ENCODE results near the gene UBXN10. TPM values are rescaled to one million over a fixed set of nuclear protein-coding genes. Genes with fewer than 3 reads are reported as not detected.

UBXN10 gene
- total and polyA plus RNA-seq, 2 of the 8 experiments (the other 6 are each of a cell fraction or from before 2014, with no cell fraction given) = 0.43 to 0.68 TPM

- H3K23ac ChIP-seq (ENCODE audit: insufficient read length) = no peak overlapping the region
- no peaks in the 10 kb centered on the region for H3K23me2 ChIP-seq (ENCODE audit: low read depth, low read length)
- H4K91ac ChIP-seq (replicated peaks; ENCODE audit: insufficient read length, low read length) = no peak overlapping the region
- H3K27ac ChIP-seq (ENCODE audit: low read depth, low read length) = no peak overlapping the region
- H3K4me3 ChIP-seq (ENCODE audit: extremely low read depth in 1 of 4, insufficient read depth in 2 of 4, low read depth in 3 of 4, low read length in 4 of 4) = no peak overlapping the region
- H3K4me2 ChIP-seq (ENCODE audit: insufficient read depth in 1 of 2, low read depth in 2 of 2, low read length in 2 of 2) = no peak overlapping the region
- no peak overlapping the region for H2BK15ac ChIP-seq (ENCODE audit: low read length)
- no peaks in the 10 kb centered on the region for H4K20me1 ChIP-seq (replicated peaks in 1 of 2; ENCODE audit: control insufficient read depth in 1 of 2, insufficient read depth in 2 of 2, low read length in 2 of 2)
- FAIRE-seq = no peak
- ChIA-PET CTCF (ENCODE audit: partially characterized antibody) (interaction anchor here (0.6 to 13.5 kb wide), 9 partner anchors 9 to 235 kb away, joined by 3 to 127 read pairs (median 59); partner anchors contain the start of genes PLA2G2A and PLA2G2E), POLR2A (ENCODE audit: partially characterized antibody) (interaction anchor here (1.0 to 1.2 kb wide), 3 partner anchors 7 to 211 kb away, joined by 3 to 4 read pairs (median 4); no protein-coding TSS in a partner anchor)
- TF ChIP-seq RFX5 (IDR thresholded peaks at IDR 0.05; ENCODE audit: borderline replicate concordance, low read depth, low read length) (no peak), KDM4A (IDR thresholded peaks at IDR 0.05; ENCODE audit: low read depth, low read length, severe bottlenecking) (no peak), CEBPB (IDR thresholded peaks at IDR 0.05; ENCODE audit: low read depth, low read length) (no peak), CREB1 (IDR thresholded peaks at IDR 0.05) (no peak), SP4 (IDR thresholded peaks at IDR 0.05; ENCODE audit: low read length) (no peak), SRF (IDR thresholded peaks at IDR 0.05; ENCODE audit: low read depth, low read length) (no peak), SIX5 (IDR thresholded peaks at IDR 0.05; ENCODE audit: low read depth, low read length) (no peak), SIN3A (conservative IDR thresholded peaks at IDR 0.05 in 1 of 2, IDR thresholded peaks at IDR 0.05 in 1 of 2; ENCODE audit: low read depth in 1 of 2, low read length in 2 of 2) (no peak), YY1 (IDR thresholded peaks at IDR 0.05; ENCODE audit: low read depth, low read length) (no peak), ATF3 (IDR thresholded peaks at IDR 0.05; ENCODE audit: insufficient read depth, low read depth, low read length) (no peak), EGR1 (IDR thresholded peaks at IDR 0.05; ENCODE audit: borderline replicate concordance, low read depth, low read length) (no peak), SUZ12 (IDR thresholded peaks at IDR 0.05; ENCODE audit: low read length) (no peak), POLR2A (IDR thresholded peaks at IDR 0.05; ENCODE audit: control extremely low read depth in 1 of 2, low read depth in 2 of 2, low read length in 2 of 2) (no peak), SP2 (IDR thresholded peaks at IDR 0.05; ENCODE audit: low read length) (no peak), CHD1 (IDR thresholded peaks at IDR 0.05; ENCODE audit: low read depth, low read length) (no peak)
- no peak overlapping the region for H3K14ac ChIP-seq (ENCODE audit: insufficient read length)
- H3K9me3 ChIP-seq (ENCODE audit: insufficient read depth in 2 of 2, low read depth in 1 of 2, low read length in 1 of 2) = 0 out of 4 replicates have a peak, but pooled peaks cover 0 to 4% of the 10 kb centered on the region in 2 experiments
- H2BK5ac ChIP-seq (ENCODE audit: low read depth, low read length) = no peak overlapping the region
- no peaks in the 10 kb centered on the region for H3K79me2 ChIP-seq (ENCODE audit: control insufficient read depth in 1 of 2, insufficient read depth in 2 of 2, low read length in 2 of 2)
- no peak overlapping the region for H2AFZ ChIP-seq (ENCODE audit: low read length)
- no peak overlapping the region for H3K9ac ChIP-seq (replicated peaks in 1 of 4; ENCODE audit: extremely low read depth in 1 of 4, low read depth in 3 of 4, low read length in 3 of 4)
- H2BK12ac ChIP-seq (ENCODE audit: low read depth, low read length) = no peak overlapping the region
- no peaks in the 10 kb centered on the region for H3K36me3 ChIP-seq (ENCODE audit: control insufficient read depth in 2 of 4, insufficient read depth in 4 of 4, low read length in 3 of 4)
- H3K56ac ChIP-seq (replicated peaks; ENCODE audit: insufficient read length, low read depth, low read length) = no peak overlapping the region
- H3K18ac ChIP-seq (ENCODE audit: extremely low read depth, low read length) = no peak overlapping the region
- H3K79me1 ChIP-seq (ENCODE audit: low read depth, low read length) = no peaks in the 10 kb centered on the region
- H3K27me3 ChIP-seq (replicated peaks in 1 of 4; ENCODE audit: control insufficient read depth in 3 of 4, extremely low read depth in 1 of 4, insufficient read depth in 3 of 4, low read length in 3 of 4) = no peaks in the 10 kb centered on the region
- H2BK20ac ChIP-seq (ENCODE audit: low read length) = no peak overlapping the region
- H2AK5ac ChIP-seq (ENCODE audit: low read depth, low read length) = no peak overlapping the region
- no peak overlapping the region for H2BK120ac ChIP-seq (replicated peaks; ENCODE audit: low read depth, low read length)
- no peak overlapping the region for H3K4ac ChIP-seq (replicated peaks; ENCODE audit: insufficient read length, low read depth, low read length)
- no peak overlapping the region for H4K8ac ChIP-seq (ENCODE audit: extremely low read depth, insufficient read depth, low read length)
- no peak for DNase-seq (ENCODE audit: low read depth in 1 of 2, low spot score in 2 of 2)
- WGBS, 2 experiments (ENCODE audit: extremely low coverage in 1 of 2, insufficient coverage in 1 of 2, insufficient read length in 1 of 2, insufficient replicate concordance in 2 of 2, low coverage in 1 of 2, low lambda C conversion rate in 2 of 2, missing lambda C conversion rate in 1 of 2) = 91% methylated on average over 18 of the region's 18 CpGs; no CpG with 5 or more reads in 1 of the 2 experiments
- H3K4me1 ChIP-seq (replicated peaks in 1 of 4; ENCODE audit: control insufficient read depth in 3 of 4, insufficient read depth in 4 of 4, low read length in 3 of 4) = peaks cover 0 to 11% (median 5%) of the 10 kb centered on the region in 4 experiments; a peak in 6 of 7 replicates
- no peak overlapping the region for H4K5ac ChIP-seq (ENCODE audit: insufficient read length, low read depth, low read length)
Observed at GRCh38 chr1:20154301-20154831, 31.5 kb upstream of the UBXN10 start.
